Skeletal muscle satellite cell (primary cell): Measurements from ENCODE around the gene MAGI2.
A peak's percentile ranks its signal among the peaks of the same experiment; 100 is the strongest.

Experiments
- H3K27me3 ChIP-seq: 2 replicates; pipeline ENCODE4 v1.7.0; 2013; ENCODE audit warnings: low read length; ENCODE audit not compliant: control insufficient read depth, insufficient read depth
- H3K36me3 ChIP-seq: 2 replicates; pipeline ENCODE4 v1.7.0; 2013; ENCODE audit warnings: mild to moderate bottlenecking, control low read depth, low read length; ENCODE audit not compliant: insufficient read depth
- H3K4me1 ChIP-seq: 2 replicates; pipeline ENCODE4 v1.7.0; 2013; ENCODE audit warnings: low read length; ENCODE audit not compliant: control insufficient read depth, insufficient read depth
- H3K4me2 ChIP-seq: 2 replicates; pipeline ENCODE4 v1.7.0; 2013; ENCODE audit warnings: mild to moderate bottlenecking, low read length
- H3K4me3 ChIP-seq: 2 replicates; pipeline ENCODE4 v1.7.0; 2013; ENCODE audit warnings: low read length
- H3K9ac ChIP-seq: 2 replicates; pipeline ENCODE4 v1.7.0; 2013; ENCODE audit warnings: mild to moderate bottlenecking, low read depth, low read length, moderate library complexity
- H3K9me3 ChIP-seq: replicated peaks from 2 replicates; pipeline ENCODE4 v1.7.0; 2013; ENCODE audit warnings: mild to moderate bottlenecking, control low read depth, low read length

Gene MAGI2

GRCh38 chr7:78234634-78235033 lies 1218.8 kb downstream of the MAGI2 start:
- Histone ChIP-seq H3K4me1 (peaks cover 6% of the 10 kb centered on the region), H3K36me3 (no peaks in the 10 kb centered on the region), H3K9ac (no peak overlapping the region), H3K4me3 (no peak overlapping the region), H3K9me3 (no peaks in the 10 kb centered on the region), H3K4me2 (no peak overlapping the region), H3K27me3 (no peaks in the 10 kb centered on the region)

- Histone ChIP-seq H3K27me3 (no peaks in the 10 kb centered on the region), H3K4me3 (no peak overlapping the region), H3K9ac (no peak overlapping the region), H3K4me2 (no peak overlapping the region), H3K36me3 (no peaks in the 10 kb centered on the region), H3K4me1 (peaks cover 6% of the 10 kb centered on the region), H3K9me3 (no peaks in the 10 kb centered on the region)
Observed at GRCh38 chr7:78232806-78233205, 1220.7 kb downstream of the MAGI2 start.

GRCh38 chr7:78226059-78226719 lies 1227.3 kb downstream of the MAGI2 start:
- no peak overlapping the region for H3K4me3 ChIP-seq
- no peak overlapping the region for H3K4me2 ChIP-seq
- no peaks in the 10 kb centered on the region for H3K36me3 ChIP-seq
- H3K4me1 ChIP-seq: peaks cover 6% of the 10 kb centered on the region
- no peaks in the 10 kb centered on the region for H3K27me3 ChIP-seq
- H3K9me3 ChIP-seq: no peaks in the 10 kb centered on the region
- no peak overlapping the region for H3K9ac ChIP-seq

GRCh38 chr7:78225534-78225933 lies 1227.9 kb downstream of the MAGI2 start:
- no peak overlapping the region for H3K4me2 ChIP-seq
- H3K9me3 ChIP-seq: no peaks in the 10 kb centered on the region
- H3K27me3 ChIP-seq: no peaks in the 10 kb centered on the region
- H3K4me1 ChIP-seq: peaks cover 6% of the 10 kb centered on the region
- no peaks in the 10 kb centered on the region for H3K36me3 ChIP-seq
- H3K9ac ChIP-seq: no peak overlapping the region
- no peak overlapping the region for H3K4me3 ChIP-seq

GRCh38 chr7:78224923-78225322 lies 1228.5 kb downstream of the MAGI2 start:
- no peak overlapping the region for H3K4me2 ChIP-seq

GRCh38 chr7:78223598-78223997 lies 1229.9 kb downstream of the MAGI2 start:
- H3K4me1 ChIP-seq: peaks cover 11% of the 10 kb centered on the region
- H3K9me3 ChIP-seq: no peaks in the 10 kb centered on the region
- H3K9ac ChIP-seq: no peak overlapping the region
- no peaks in the 10 kb centered on the region for H3K36me3 ChIP-seq
- H3K4me3 ChIP-seq: no peak overlapping the region
- no peak overlapping the region for H3K4me2 ChIP-seq
- no peaks in the 10 kb centered on the region for H3K27me3 ChIP-seq

More at GRCh38 chr7:78224923-78225322, 1228.5 kb downstream of the MAGI2 start:
- no peaks in the 10 kb centered on the region for H3K36me3 ChIP-seq
- H3K9ac ChIP-seq: no peak overlapping the region
- peaks cover 6% of the 10 kb centered on the region for H3K4me1 ChIP-seq
- no peaks in the 10 kb centered on the region for H3K9me3 ChIP-seq
- no peaks in the 10 kb centered on the region for H3K27me3 ChIP-seq
- no peak overlapping the region for H3K4me3 ChIP-seq

GRCh38 chr7:78222001-78222751 lies 1231.3 kb downstream of the MAGI2 start:
- Histone ChIP-seq H3K9ac (no peak overlapping the region), H3K27me3 (no peaks in the 10 kb centered on the region), H3K36me3 (no peaks in the 10 kb centered on the region), H3K9me3 (no peaks in the 10 kb centered on the region), H3K4me1 (peaks cover 17% of the 10 kb centered on the region), H3K4me2 (peak overlapping the region; percentile 26), H3K4me3 (no peak overlapping the region)

GRCh38 chr7:78220754-78221153 lies 1232.7 kb downstream of the MAGI2 start:
- H3K9me3 ChIP-seq: no peaks in the 10 kb centered on the region
- H3K36me3 ChIP-seq: no peaks in the 10 kb centered on the region
- no peak overlapping the region for H3K4me2 ChIP-seq
- H3K4me3 ChIP-seq: no peak overlapping the region
- H3K4me1 ChIP-seq: peaks cover 17% of the 10 kb centered on the region
- H3K9ac ChIP-seq: no peak overlapping the region
- no peaks in the 10 kb centered on the region for H3K27me3 ChIP-seq

- H3K9ac ChIP-seq: no peak overlapping the region
- H3K9me3 ChIP-seq: no peaks in the 10 kb centered on the region
- H3K27me3 ChIP-seq: no peaks in the 10 kb centered on the region
- H3K36me3 ChIP-seq: no peaks in the 10 kb centered on the region
- H3K4me3 ChIP-seq: no peak overlapping the region
- H3K4me1 ChIP-seq: peaks cover 17% of the 10 kb centered on the region
- H3K4me2 ChIP-seq: no peak overlapping the region
Observed at GRCh38 chr7:78218876-78219275, 1234.6 kb downstream of the MAGI2 start.

GRCh38 chr7:78218051-78218450 lies 1235.4 kb downstream of the MAGI2 start:
- no peaks in the 10 kb centered on the region for H3K9me3 ChIP-seq
- H3K4me3 ChIP-seq: no peak overlapping the region
- no peaks in the 10 kb centered on the region for H3K36me3 ChIP-seq
- H3K4me2 ChIP-seq: no peak overlapping the region
- peaks cover 17% of the 10 kb centered on the region for H3K4me1 ChIP-seq
- no peaks in the 10 kb centered on the region for H3K27me3 ChIP-seq
- H3K9ac ChIP-seq: no peak overlapping the region

- no peaks in the 10 kb centered on the region for H3K9me3 ChIP-seq
- H3K4me3 ChIP-seq: no peak overlapping the region
- H3K9ac ChIP-seq: no peak overlapping the region
- H3K36me3 ChIP-seq: no peaks in the 10 kb centered on the region
- H3K4me2 ChIP-seq: no peak overlapping the region
- H3K27me3 ChIP-seq: no peaks in the 10 kb centered on the region
- H3K4me1 ChIP-seq: peaks cover 10% of the 10 kb centered on the region
Observed at GRCh38 chr7:78215199-78215598, 1238.3 kb downstream of the MAGI2 start.

GRCh38 chr7:78213402-78213801 lies 1240.1 kb downstream of the MAGI2 start:
- Histone ChIP-seq H3K36me3 (no peaks in the 10 kb centered on the region), H3K4me2 (no peak overlapping the region), H3K9me3 (no peaks in the 10 kb centered on the region)

More at GRCh38 chr7:78213402-78213801, 1240.1 kb downstream of the MAGI2 start:
- Histone ChIP-seq H3K4me1 (peaks cover 4% of the 10 kb centered on the region), H3K4me3 (no peak overlapping the region), H3K9ac (no peak overlapping the region), H3K27me3 (no peaks in the 10 kb centered on the region)
